Breast epithelium (tissue), 3 donors: ENCODE measurements around the gene DUSP6.

Source experiments
- POLR2A ChIP-seq: fragments of 450-650 bp; IDR thresholded peaks from one replicate; pipeline ENCODE4 v1.6.1; 2016; ENCODE audit warnings: antibody characterized with exemption, mild to moderate bottlenecking, moderate library complexity
- TF ChIP-seq, protein P1 (sequence below), 3 donors: fragments of 450-650 bp; IDR thresholded peaks; one replicate each; pipeline ENCODE4 v1.5.1; 2016 to 2017; ENCODE audit warnings: antibody characterized with exemption in 3 of 3, mild to moderate bottlenecking in 3 of 3, moderate library complexity in 3 of 3

DNA sequence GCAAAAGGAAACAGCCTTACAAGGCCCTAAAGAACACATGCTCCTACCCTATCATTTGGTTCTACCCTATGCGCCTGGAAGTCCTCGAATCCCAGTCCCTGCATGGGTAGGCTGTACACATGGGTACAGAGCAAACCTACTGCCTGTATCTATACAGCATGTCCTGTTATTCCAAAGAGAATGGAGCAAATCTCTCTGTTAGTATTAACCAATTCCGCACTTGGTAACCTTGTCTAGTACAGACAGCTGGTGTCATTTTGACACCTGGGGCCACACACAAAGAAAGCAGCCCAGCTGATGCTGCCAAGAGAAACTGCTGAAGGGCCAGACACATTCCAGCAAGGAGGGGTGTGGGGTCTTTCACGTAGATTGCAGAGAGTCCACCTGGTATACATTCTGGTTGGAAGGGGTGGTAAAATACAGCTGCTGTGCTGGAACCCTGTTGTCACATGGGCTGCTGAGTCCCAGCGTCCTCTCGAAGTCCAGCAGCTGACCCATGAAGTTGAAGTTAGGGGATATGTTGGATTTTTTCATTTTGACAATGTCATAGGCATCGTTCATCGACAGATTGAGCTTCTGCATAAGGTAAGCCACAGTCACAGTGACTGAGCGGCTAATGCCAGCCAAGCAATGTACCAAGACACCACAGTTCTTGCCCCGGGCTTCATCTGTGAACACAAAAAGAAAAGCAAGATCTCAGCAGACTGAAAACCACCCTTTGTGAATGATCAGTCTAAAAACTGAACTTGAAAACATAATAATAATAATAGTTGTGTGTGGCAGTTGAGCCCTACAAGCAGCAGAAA is 3.2 kb downstream of the DUSP6 start:
- TF ChIP-seq, protein P1, sequence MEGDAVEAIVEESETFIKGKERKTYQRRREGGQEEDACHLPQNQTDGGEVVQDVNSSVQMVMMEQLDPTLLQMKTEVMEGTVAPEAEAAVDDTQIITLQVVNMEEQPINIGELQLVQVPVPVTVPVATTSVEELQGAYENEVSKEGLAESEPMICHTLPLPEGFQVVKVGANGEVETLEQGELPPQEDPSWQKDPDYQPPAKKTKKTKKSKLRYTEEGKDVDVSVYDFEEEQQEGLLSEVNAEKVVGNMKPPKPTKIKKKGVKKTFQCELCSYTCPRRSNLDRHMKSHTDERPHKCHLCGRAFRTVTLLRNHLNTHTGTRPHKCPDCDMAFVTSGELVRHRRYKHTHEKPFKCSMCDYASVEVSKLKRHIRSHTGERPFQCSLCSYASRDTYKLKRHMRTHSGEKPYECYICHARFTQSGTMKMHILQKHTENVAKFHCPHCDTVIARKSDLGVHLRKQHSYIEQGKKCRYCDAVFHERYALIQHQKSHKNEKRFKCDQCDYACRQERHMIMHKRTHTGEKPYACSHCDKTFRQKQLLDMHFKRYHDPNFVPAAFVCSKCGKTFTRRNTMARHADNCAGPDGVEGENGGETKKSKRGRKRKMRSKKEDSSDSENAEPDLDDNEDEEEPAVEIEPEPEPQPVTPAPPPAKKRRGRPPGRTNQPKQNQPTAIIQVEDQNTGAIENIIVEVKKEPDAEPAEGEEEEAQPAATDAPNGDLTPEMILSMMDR (IDR thresholded peaks at IDR 0.05), result no peak
- no peak for TF ChIP-seq POLR2A
